HepG2 (cell line): ENCODE results near the gene SH3BP5. TPM values are rescaled to one million over a fixed set of nuclear protein-coding genes. Genes with fewer than 3 reads are reported as not detected.

Experiments used
- ATAC-seq: fragments of 200-7000 bp; cut with Tn5 transposase; 3 replicates; pipeline ENCODE4 v1.9.1; 2020; ENCODE audit warnings: mild to moderate bottlenecking, moderate library complexity
- BruUV-seq: library from RNA; stranded (reverse); fragments of 400-500 nt; replicated peaks from 2 replicates; lab custom pipeline; 2021; lab: Mats Ljungman, UMichigan
- CTCF ChIA-PET: fragments of 300-600 bp; formaldehyde crosslinking; extraction: SDS; loops from one replicate; lab custom pipeline; 2021; ENCODE audit warnings: low total read pairs, inconsistent platforms, low intra/inter-chr PET ratio; lab: Yijun Ruan, JAX
- POLR2A ChIA-PET: fragments of 350-600 bp; sonication (Branson Sonifier 250); formaldehyde crosslinking; loops from one replicate; lab custom pipeline; 2020; ENCODE audit warnings: antibody characterized with exemption, inconsistent platforms; lab: Yijun Ruan, JAX
- DNase-seq: peaks from one replicate; pipeline ENCODE4 v3.0.0-alpha.2; 2015; ENCODE audit warnings: low spot score
- FAIRE-seq: peaks from 3 replicates; lab custom pipeline; 2011; peaks lifted over from hg19 to GRCh38; lab: Jason Lieb, UNC
- H2AFZ ChIP-seq: one replicate; pipeline ENCODE4 v1.6.1; 2011; ENCODE audit warnings: low read length, inconsistent platforms
- H3K27ac ChIP-seq: fragments of 300-600 bp; 3 replicates; pipeline ENCODE4 v1.8.0; 2011; ENCODE audit warnings: mixed run types, mild to moderate bottlenecking, mixed read lengths, low read length, inconsistent platforms; ENCODE audit not compliant: insufficient read depth; ENCODE audit errors: extremely low read length
- H3K27me3 ChIP-seq, 2 experiments: fragments of 200-600 bp in 1 of 2; 2 replicates in 1 of 2; 3 replicates in 1 of 2; pipeline versions ENCODE4 v1.6.0 to v1.8.0; 2011; ENCODE audit warnings: low read length in 2 of 2, mild to moderate bottlenecking in 2 of 2, moderate library complexity in 2 of 2, inconsistent platforms in 1 of 2; ENCODE audit not compliant: insufficient read depth in 2 of 2, control insufficient read depth in 1 of 2
- H3K36me3 ChIP-seq, 2 experiments: fragments of 200-600 bp in 1 of 2; replicated peaks in 1 of 2; 2 replicates in 1 of 2; 3 replicates in 1 of 2; pipeline versions ENCODE4 v1.5.1 to v1.8.0; 2011; ENCODE audit warnings: low read length in 2 of 2, inconsistent platforms in 1 of 2; ENCODE audit not compliant: insufficient read depth in 2 of 2, control insufficient read depth in 1 of 2
- H3K4me1 ChIP-seq: 2 replicates; pipeline ENCODE4 v1.5.1; 2012; ENCODE audit warnings: low read length, inconsistent platforms; ENCODE audit not compliant: insufficient read depth
- H3K4me2 ChIP-seq: 2 replicates; pipeline ENCODE4 v1.6.0; 2011; ENCODE audit warnings: low read depth, low read length, inconsistent platforms
- H3K4me3 ChIP-seq, 3 experiments: fragments of 200-600 bp in 1 of 3; sonication (generic), shearing (Covaris generic) in 1 of 3; replicated peaks in 1 of 3; 2 replicates each; pipeline ENCODE4 v1.5.1; 2011 to 2016; ENCODE audit warnings: low read length in 3 of 3, inconsistent platforms in 2 of 3, low read depth in 2 of 3, mild to moderate bottlenecking in 2 of 3, control low read depth in 1 of 3, mixed read lengths in 1 of 3; ENCODE audit not compliant: insufficient read depth in 1 of 3
- H3K79me2 ChIP-seq: one replicate; pipeline ENCODE4 v1.6.1; 2011; ENCODE audit warnings: low read length, inconsistent platforms; ENCODE audit not compliant: insufficient read depth
- H3K9ac ChIP-seq: 2 replicates; pipeline ENCODE4 v1.6.0; 2011; ENCODE audit warnings: mild to moderate bottlenecking, low read depth, low read length, inconsistent platforms; ENCODE audit not compliant: insufficient read depth
- H3K9me3 ChIP-seq: 2 replicates; pipeline ENCODE4 v1.5.1; 2012; ENCODE audit warnings: mild to moderate bottlenecking, low read length
- H4K20me1 ChIP-seq: 2 replicates; pipeline ENCODE4 v1.6.0; 2011; ENCODE audit warnings: inconsistent platforms, mild to moderate bottlenecking, low read length, moderate library complexity; ENCODE audit not compliant: insufficient read depth
- ETV5 ChIP-seq: IDR thresholded peaks from 2 replicates; pipeline ENCODE4 v1.6.1; 2018; ENCODE audit warnings: missing biosample characterization, missing genetic modification reagents, inconsistent platforms, borderline replicate concordance
- FOXP1 ChIP-seq, 2 experiments: fragments of 450-650 bp in 1 of 2; IDR thresholded peaks; 2 replicates each; pipeline ENCODE4 v1.6.1; 2017 to 2018; ENCODE audit warnings: antibody characterized with exemption in 1 of 2
- HDAC2 ChIP-seq: sonication (generic); formaldehyde crosslinking; IDR thresholded peaks from 2 replicates; pipeline ENCODE4 v1.4.0; 2020; ENCODE audit warnings: missing genetic modification reagents
- JUNB ChIP-seq: sonication (generic); formaldehyde crosslinking; IDR thresholded peaks from 2 replicates; pipeline ENCODE4 v1.8.0; 2022; ENCODE audit warnings: missing genetic modification reagents, mild to moderate bottlenecking, borderline replicate concordance
- KDM6A ChIP-seq: IDR thresholded peaks from 2 replicates; pipeline ENCODE4 v1.6.1; 2016; ENCODE audit warnings: low read depth
- NKX3-1 ChIP-seq: sonication (generic); formaldehyde crosslinking; IDR thresholded peaks from 2 replicates; pipeline ENCODE4 v1.5.0; 2020; ENCODE audit warnings: missing genetic modification reagents
- SAFB2 ChIP-seq: sonication (generic); formaldehyde crosslinking; IDR thresholded peaks from 2 replicates; pipeline ENCODE4 v1.5.1; 2020; ENCODE audit warnings: missing genetic modification reagents, low read depth, mild to moderate bottlenecking, borderline replicate concordance
- TBX2 ChIP-seq: sonication (generic); formaldehyde crosslinking; IDR thresholded peaks from 2 replicates; pipeline ENCODE4 v1.5.0; 2020; ENCODE audit warnings: missing genetic modification reagents, mild to moderate bottlenecking, borderline replicate concordance
- TEAD3 ChIP-seq: optimal IDR thresholded peaks from 2 replicates; pipeline ENCODE3; 2016; ENCODE audit warnings: borderline replicate concordance
- WIZ ChIP-seq: sonication (generic); formaldehyde crosslinking; IDR thresholded peaks from 2 replicates; pipeline ENCODE4 v1.5.1; 2020; ENCODE audit warnings: mild to moderate bottlenecking, missing genetic modification reagents
- ZNF264 ChIP-seq: sonication (generic); formaldehyde crosslinking; IDR thresholded peaks from 2 replicates; pipeline ENCODE4 v1.4.0; 2020; ENCODE audit warnings: missing genetic modification reagents
- WGBS: methylation state at CpG from one replicate; pipeline ENCODE4 v1.1.6; 2017; ENCODE audit warnings: low lambda C conversion rate; 5-methylcytosine and 5-hydroxymethylcytosine counted together
- in situ Hi-C: cut with HindIII; loops from 2 replicates; pipeline ENCODE4 v1.10.0; 2017; ENCODE audit warnings: low pct_unique_long_range_greater_than_20kb; ENCODE audit not compliant: extremely low pct_ligation_motif_present
- intact Hi-C: fragments of 100-400 bp; cut with micrococcal nuclease; formaldehyde crosslinking; loops from one replicate; pipeline ENCODE4 v1.10.0; 2022; ENCODE audit not compliant: unreplicated experiment
- polyA plus RNA-seq, 8 experiments: library from polyadenylated mRNA; depleted of rRNA in 3 of 8; stranded (reverse) in 7 of 8; unstranded in 1 of 8; fragments of >200 nt; fragmentation: Illumina TruSeq in 4 of 8; extraction: Trizol in 4 of 8; gene quantifications; 2 replicates each; pipeline versions ENCODE4 v1.2.1 to v1.2.3, GENCODE V29; 2011 to 2016; ENCODE audit warnings: low read depth in 4 of 8, missing spikeins in 1 of 8, mixed read lengths in 1 of 8; ENCODE audit not compliant: insufficient read depth in 1 of 8
- total RNA-seq, 5 experiments: library from RNA; depleted of rRNA; stranded (reverse); fragments of >200 nt; fragmentation: Illumina TruSeq; extraction: Trizol; gene quantifications; 2 replicates each; pipeline ENCODE4 v1.2.3, GENCODE V29; 2016; ENCODE audit warnings: low read depth in 1 of 5
- TF ChIP-seq, protein P1 (sequence below): sonication (generic); formaldehyde crosslinking; IDR thresholded peaks from 2 replicates; pipeline ENCODE4 v1.5.1; 2020; ENCODE audit warnings: missing genetic modification reagents, mild to moderate bottlenecking, borderline replicate concordance
- TF ChIP-seq, protein P2 (sequence below): IDR thresholded peaks from 2 replicates; pipeline ENCODE4 v1.6.1; 2016; ENCODE audit warnings: low read depth
- TF ChIP-seq, protein P3 (sequence below): sonication (generic); formaldehyde crosslinking; IDR thresholded peaks from 2 replicates; pipeline ENCODE4 v1.4.0; 2020; ENCODE audit warnings: missing genetic modification reagents
- TF ChIP-seq, protein P4 (sequence below): fragments of 450-650 bp; IDR thresholded peaks from 2 replicates; pipeline ENCODE4 v1.6.1; 2017
- TF ChIP-seq, protein P5 (sequence below): sonication (generic); formaldehyde crosslinking; IDR thresholded peaks from 2 replicates; pipeline ENCODE4 v1.4.0; 2020; ENCODE audit warnings: mild to moderate bottlenecking, missing genetic modification reagents

Gene SH3BP5
- total and polyA plus RNA-seq, 2 of the 13 experiments (the other 11 are each of a cell fraction or from before 2014, with no cell fraction given): 0.09 to 0.16 TPM

DNA sequence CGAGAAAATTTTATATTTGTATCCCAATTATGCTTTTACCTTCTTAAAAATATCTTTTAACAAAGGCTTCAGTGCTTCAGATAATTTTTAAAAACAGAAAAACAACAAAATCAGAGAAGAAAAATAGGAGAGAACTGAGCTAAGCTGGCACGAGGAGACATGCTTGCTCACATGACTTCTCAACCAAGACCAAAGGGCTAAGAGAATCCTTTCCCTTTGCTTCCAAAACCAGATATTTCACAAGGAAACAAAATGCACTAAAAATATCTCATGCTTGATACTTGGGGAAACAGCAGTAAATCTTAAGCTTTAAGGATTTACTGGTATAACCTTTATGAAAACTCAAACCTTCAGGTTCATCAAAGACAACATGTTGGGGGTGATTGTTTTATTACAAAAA, 67.9 kb downstream of the SH3BP5 start:
- WGBS: 59% methylated on average over 2 of the region's 2 CpGs
- H3K4me3 ChIP-seq: no peak overlapping the region

More for the DNA sequence above, 67.9 kb downstream of the SH3BP5 start:
- Histone ChIP-seq H3K27me3 (no peaks in the 10 kb centered on the region; a peak in 1 of 5 replicates), H3K4me2 (no peak overlapping the region), H3K27ac (no peak overlapping the region), H3K4me1 (no peaks in the 10 kb centered on the region), H2AFZ (no peak overlapping the region), H3K36me3 (no peaks in the 10 kb centered on the region), H4K20me1 (no peaks in the 10 kb centered on the region), H3K9ac (no peak overlapping the region), H3K9me3 (no peaks in the 10 kb centered on the region), H3K79me2 (no peaks in the 10 kb centered on the region)
- CTCF ChIA-PET: no interaction called here
- TF ChIP-seq WIZ (CRISPR knock-in tag) (no peak), FOXP1 (IDR thresholded peaks at IDR 0.05) (no peak), FOXP1 (CRISPR knock-in tag; IDR thresholded peaks at IDR 0.05) (no peak), ETV5 (no peak), HDAC2 (CRISPR knock-in tag) (no peak), TBX2 (CRISPR knock-in tag) (no peak), NKX3-1 (no peak), ZNF264 (no peak), KDM6A (CRISPR knock-in tag) (no peak), SAFB2 (CRISPR knock-in tag) (no peak), TEAD3 (CRISPR knock-in tag) (no peak), JUNB (CRISPR knock-in tag) (no peak)
- TF ChIP-seq, protein P1, sequence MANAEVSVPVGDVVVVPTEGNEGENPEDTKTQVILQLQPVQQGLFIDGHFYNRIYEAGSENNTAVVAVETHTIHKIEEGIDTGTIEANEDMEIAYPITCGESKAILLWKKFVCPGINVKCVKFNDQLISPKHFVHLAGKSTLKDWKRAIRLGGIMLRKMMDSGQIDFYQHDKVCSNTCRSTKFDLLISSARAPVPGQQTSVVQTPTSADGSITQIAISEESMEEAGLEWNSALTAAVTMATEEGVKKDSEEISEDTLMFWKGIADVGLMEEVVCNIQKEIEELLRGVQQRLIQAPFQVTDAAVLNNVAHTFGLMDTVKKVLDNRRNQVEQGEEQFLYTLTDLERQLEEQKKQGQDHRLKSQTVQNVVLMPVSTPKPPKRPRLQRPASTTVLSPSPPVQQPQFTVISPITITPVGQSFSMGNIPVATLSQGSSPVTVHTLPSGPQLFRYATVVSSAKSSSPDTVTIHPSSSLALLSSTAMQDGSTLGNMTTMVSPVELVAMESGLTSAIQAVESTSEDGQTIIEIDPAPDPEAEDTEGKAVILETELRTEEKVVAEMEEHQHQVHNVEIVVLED (CRISPR knock-in tag): no peak
- TF ChIP-seq, protein P2, sequence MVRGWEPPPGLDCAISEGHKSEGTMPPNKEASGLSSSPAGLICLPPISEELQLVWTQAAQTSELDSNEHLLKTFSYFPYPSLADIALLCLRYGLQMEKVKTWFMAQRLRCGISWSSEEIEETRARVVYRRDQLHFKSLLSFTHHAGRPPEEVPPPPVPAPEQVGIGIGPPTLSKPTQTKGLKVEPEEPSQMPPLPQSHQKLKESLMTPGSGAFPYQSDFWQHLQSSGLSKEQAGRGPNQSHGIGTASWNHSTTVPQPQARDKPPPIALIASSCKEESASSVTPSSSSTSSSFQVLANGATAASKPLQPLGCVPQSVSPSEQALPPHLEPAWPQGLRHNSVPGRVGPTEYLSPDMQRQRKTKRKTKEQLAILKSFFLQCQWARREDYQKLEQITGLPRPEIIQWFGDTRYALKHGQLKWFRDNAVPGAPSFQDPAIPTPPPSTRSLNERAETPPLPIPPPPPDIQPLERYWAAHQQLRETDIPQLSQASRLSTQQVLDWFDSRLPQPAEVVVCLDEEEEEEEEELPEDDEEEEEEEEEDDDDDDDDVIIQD (CRISPR knock-in tag): no peak
- TF ChIP-seq, protein P3, sequence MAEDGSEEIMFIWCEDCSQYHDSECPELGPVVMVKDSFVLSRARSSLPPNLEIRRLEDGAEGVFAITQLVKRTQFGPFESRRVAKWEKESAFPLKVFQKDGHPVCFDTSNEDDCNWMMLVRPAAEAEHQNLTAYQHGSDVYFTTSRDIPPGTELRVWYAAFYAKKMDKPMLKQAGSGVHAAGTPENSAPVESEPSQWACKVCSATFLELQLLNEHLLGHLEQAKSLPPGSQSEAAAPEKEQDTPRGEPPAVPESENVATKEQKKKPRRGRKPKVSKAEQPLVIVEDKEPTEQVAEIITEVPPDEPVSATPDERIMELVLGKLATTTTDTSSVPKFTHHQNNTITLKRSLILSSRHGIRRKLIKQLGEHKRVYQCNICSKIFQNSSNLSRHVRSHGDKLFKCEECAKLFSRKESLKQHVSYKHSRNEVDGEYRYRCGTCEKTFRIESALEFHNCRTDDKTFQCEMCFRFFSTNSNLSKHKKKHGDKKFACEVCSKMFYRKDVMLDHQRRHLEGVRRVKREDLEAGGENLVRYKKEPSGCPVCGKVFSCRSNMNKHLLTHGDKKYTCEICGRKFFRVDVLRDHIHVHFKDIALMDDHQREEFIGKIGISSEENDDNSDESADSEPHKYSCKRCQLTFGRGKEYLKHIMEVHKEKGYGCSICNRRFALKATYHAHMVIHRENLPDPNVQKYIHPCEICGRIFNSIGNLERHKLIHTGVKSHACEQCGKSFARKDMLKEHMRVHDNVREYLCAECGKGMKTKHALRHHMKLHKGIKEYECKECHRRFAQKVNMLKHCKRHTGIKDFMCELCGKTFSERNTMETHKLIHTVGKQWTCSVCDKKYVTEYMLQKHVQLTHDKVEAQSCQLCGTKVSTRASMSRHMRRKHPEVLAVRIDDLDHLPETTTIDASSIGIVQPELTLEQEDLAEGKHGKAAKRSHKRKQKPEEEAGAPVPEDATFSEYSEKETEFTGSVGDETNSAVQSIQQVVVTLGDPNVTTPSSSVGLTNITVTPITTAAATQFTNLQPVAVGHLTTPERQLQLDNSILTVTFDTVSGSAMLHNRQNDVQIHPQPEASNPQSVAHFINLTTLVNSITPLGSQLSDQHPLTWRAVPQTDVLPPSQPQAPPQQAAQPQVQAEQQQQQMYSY (CRISPR knock-in tag): no peak
- TF ChIP-seq, protein P4, sequence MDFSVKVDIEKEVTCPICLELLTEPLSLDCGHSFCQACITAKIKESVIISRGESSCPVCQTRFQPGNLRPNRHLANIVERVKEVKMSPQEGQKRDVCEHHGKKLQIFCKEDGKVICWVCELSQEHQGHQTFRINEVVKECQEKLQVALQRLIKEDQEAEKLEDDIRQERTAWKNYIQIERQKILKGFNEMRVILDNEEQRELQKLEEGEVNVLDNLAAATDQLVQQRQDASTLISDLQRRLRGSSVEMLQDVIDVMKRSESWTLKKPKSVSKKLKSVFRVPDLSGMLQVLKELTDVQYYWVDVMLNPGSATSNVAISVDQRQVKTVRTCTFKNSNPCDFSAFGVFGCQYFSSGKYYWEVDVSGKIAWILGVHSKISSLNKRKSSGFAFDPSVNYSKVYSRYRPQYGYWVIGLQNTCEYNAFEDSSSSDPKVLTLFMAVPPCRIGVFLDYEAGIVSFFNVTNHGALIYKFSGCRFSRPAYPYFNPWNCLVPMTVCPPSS: no peak
- TF ChIP-seq, protein P5, sequence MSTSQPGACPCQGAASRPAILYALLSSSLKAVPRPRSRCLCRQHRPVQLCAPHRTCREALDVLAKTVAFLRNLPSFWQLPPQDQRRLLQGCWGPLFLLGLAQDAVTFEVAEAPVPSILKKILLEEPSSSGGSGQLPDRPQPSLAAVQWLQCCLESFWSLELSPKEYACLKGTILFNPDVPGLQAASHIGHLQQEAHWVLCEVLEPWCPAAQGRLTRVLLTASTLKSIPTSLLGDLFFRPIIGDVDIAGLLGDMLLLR (CRISPR knock-in tag): no peak
- intact Hi-C loops (no loop called here), in situ Hi-C loops (no loop called here)
- ATAC-seq (no peak), DNase-seq (no peak), FAIRE-seq (no peak)
- POLR2A ChIA-PET: no interaction called here
- BruUV-seq: no TSS peak
